ENCODE data around the gene LDB1. TPM values are rescaled to one million over a fixed set of nuclear protein-coding genes. Genes with fewer than 3 reads are reported as not detected.

The LDB1 gene
- total RNA-seq, 2 donors from 2014 or later = 44.3 to 48.6 TPM

- DNase-seq (no peak), ATAC-seq (no peak)
- intact Hi-C loops (cut with DNase I) = loop anchor here in 1 of 2 donors (5.0 kb wide), 1 partner anchor 43 kb away; no protein-coding TSS in a partner anchor
Observed at GRCh38 chr10:102115775-102116174, 4.4 kb downstream of the LDB1 start.

DNA sequence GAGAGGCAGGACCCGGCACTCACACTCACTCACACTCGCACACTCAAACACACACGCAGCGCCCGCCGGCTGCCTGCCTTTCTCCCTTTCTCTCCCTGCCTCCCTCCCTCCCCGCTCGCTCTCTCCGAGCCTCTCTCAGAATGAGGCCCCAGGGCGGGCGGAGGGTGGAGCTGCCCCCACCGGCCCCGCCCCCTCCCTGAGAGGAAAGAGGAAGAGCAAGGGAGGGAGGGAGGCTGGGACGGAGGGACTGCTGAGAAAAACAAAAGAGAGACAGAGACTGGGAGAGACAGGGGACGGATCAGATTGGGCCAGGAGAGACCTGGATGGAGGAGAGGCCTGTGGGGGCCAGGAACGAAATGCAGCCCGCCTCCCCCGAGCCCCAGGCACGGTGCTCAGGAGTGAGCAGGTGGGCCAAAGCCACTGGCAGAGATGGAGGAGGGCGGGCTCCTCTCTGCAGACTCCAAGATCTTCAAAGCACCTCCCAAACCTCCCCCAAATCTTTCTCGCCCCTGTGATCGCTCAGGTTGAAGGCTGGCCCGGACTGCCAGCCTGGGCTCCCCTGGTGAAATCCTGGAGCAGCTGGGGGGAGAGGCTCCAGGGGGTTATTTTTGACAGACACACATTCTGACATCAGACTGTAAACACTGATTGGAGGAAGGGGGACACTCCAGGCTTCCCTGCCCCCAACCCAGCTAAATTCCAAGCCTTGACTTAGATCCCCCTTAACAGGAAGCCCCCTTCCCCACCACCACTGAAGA is 5.1 kb downstream of the LDB1 start:
- ATAC-seq (peak; percentile 75 to 89), DNase-seq (peak; percentile 89)
- intact Hi-C loops (cut with DNase I) = loop anchor here in 1 of 2 donors (5.0 kb wide), 1 partner anchor 43 kb away; no protein-coding TSS in a partner anchor

DNA sequence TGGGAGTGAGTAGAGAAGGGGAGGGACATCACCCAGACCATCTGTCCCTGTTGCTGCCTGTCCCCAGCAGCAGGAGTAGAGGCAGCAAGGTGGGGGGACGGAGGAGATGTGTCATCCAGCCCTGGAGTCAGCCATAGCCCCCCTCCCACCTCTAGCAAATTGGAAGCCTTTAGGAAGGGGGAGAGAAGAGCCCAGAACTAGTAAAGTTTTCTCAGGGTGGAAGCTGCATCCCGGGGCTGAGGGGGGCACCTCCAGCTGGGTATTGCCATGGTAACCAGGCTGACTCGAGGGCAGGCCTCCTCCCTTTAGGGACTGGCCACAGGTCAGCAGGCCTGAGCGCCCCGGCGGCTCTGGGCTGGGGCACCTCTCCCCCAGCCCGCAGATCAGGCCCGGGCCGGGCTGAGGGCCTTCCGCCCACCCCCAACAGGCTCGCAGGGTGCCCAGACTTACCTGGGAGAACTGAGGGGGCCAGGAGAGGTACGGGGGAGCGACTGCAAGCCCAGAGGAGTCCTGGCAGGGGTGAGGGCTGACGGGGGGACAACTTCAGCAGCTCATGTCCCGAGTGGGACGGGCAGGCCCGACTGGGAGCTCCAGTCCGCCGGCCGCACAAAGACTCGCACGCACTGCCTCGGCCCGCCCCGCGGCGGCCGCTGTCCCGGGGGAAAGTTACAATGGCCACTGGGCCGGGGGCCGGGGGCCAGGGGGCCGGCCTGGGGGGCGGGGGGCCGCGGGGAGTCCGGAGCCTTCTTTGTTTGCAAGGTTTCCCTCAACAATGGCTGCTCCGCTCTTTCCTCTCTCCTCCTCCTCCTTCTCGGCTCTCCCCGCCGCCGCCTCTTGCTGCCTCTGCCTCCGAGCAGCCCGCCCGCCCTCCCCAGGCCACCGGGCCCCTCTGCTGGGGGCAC is 6.0 kb downstream of the LDB1 start:
- peak in 1 of 2 donors; percentile 12 for ATAC-seq
- intact Hi-C loops (cut with DNase I) = no loop called here

DNA sequence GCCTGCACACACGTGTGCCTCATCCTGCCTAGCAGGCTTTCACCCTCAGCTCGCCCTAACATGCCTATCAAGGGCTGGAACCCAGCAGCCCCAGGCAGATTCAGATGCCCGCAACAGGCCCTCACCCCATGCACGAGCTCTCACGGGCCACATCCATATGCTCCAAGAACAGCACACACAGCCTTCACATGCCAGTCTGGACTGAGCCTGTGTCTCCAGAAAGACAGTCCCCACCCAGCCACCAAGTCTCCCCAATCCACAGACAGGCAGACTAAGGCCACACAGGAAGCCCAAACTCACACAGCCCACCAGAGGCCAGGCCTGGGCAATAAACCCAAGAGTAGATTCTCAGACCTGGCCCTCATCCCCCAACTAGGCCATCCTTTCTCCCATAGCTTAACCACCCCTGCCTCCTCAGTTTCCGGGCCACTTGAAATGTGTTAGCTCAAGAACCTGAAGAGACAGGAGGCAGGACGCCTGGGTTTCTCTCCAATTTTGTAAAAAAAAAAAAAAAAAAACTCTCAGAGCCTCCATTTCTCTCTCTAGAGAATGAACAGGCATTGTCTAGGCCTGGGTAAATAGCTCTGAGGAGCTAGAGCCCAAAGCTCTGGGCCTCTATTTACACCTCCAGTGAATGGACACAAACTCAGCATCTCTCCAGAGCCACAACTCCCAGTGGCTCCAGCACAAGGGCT is 6.8 kb downstream of the LDB1 start:
- intact Hi-C loops (cut with DNase I) = no loop called here
- ATAC-seq (no peak), DNase-seq (no peak)

More for the DNA sequence above, 6.0 kb downstream of the LDB1 start:
- DNase-seq = peak; percentile 33

DNA sequence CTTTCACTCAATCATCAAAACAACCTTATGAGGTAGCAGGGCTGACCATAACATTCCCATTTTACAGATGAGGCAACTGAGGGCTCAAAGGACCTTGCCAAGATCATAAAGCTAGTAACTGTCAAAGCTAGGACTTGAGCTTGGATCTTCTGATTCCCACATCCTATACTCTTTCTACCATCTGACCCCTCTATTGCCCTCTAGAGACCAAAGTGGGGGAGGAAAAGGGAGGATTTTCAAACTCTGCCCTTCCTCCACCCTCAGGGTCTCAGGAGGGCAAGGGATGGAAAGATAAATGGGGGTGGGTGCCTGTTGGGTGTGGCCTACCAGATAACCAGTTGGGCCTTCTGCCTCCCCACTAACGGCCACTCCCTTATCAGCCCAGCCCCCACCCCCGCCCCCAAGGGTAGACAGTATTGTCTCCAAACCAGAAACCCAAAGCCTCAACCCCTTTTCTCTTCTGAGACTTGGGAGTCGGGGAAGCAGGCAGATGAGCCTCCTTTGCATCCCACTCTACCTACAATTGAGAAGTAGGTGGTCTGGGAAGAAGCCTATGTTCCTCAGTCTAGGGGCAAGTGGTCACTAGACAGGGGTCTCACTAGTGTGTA is 7.9 kb downstream of the LDB1 start:
- intact Hi-C loops (cut with DNase I) = no loop called here
- ATAC-seq = no peak
- DNase-seq = no peak

DNA sequence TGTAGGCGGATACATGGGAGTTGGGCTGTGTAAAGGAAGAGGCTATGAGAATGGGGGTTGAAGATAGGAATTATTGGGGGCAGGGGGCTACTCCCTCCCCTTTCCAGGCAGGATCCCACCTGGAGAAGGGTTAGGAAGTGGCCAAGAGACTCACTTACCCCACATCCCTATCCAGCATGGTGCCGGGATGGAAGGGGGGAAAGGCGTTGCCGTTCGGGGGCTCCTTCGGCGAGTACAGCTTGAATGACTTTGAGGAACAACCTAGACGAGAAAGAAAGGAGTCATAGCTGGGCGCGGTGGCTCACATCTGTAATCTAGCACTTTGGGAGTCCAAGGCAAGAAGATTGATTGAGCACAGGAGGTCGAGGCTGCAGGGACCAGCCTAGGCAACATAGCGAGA is 8.9 kb downstream of the LDB1 start:
- DNase-seq = no peak
- intact Hi-C loops (cut with DNase I) = no loop called here
- ATAC-seq = no peak

GRCh38 chr10:102109166-102110116 is 10.7 kb downstream of the LDB1 start:
- intact Hi-C loops (cut with DNase I) = no loop called here
- DNase-seq (no peak), ATAC-seq (no peak)

DNA sequence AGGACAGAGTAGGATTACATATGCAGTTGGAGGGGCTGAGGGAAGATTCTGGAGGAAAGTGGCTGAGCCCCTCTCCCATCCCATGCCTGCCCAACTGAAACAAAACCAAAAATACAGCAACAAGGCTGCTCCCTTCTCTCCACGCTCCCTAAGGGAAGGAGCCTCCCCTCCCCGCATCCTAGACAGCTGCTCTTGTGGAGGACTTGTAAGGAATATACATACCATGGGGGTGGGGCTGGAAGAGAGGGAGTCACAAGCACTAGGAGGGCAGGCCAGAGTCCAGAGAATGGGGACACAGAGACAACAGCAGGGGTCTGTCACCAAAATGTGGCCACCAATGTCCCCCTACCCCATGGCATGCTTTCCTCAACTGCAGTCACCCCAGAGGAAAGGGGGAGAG is 13.2 kb downstream of the LDB1 start:
- intact Hi-C loops (cut with DNase I) = no loop called here
- ATAC-seq = no peak

DNA sequence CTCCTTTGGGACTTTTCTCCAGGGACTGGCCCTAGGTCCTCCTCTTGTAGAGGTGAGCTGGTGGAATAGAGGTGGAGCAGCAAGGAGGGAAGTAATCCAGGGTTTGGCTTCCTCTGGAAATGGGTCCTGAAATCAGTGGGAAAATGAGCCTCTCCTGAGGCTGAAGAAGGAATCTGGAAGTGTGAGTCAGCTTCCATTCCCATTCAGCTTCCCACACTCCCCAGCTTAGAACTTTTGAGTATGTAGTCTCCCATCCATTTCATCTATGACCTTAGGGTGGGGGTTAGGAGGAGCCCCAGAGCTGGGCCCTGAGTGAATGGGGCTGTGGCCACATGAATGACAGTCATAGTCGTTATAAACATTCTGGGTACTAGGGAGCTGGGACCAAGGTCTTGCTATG is 17.7 kb downstream of the LDB1 start:
- intact Hi-C loops (cut with DNase I) = no loop called here
- DNase-seq (no peak), ATAC-seq (no peak)

More for the DNA sequence above, 13.2 kb downstream of the LDB1 start:
- no peak for DNase-seq

GRCh38 chr10:102101152-102101551 is 19.0 kb downstream of the LDB1 start:
- intact Hi-C loops (cut with DNase I) = no loop called here
- DNase-seq (no peak), ATAC-seq (no peak)

DNA sequence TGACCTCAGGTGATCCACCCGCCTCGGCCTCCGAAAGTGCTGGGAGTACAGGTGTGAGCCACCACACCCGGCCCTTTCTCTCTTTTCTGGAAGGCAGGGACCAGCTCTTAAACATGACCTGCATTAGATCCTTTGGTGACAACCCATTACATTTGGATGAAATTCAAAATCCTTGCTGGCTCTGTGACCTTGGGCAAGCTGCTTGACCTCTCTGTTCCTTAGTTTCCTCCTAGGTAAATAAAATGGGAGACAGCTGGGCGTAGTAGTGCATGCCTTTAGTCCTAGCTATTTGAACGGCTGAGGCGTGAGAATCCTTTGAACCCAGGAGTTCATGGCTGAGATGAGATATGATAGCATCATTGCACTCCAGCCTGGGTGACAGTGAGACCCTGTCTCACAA is 23.7 kb downstream of the LDB1 start:
- no peak for ATAC-seq
- no peak for DNase-seq
- intact Hi-C loops (cut with DNase I) = no loop called here

- DNase-seq (no peak), ATAC-seq (peak in 1 of 2 donors; percentile 55)
- intact Hi-C loops (cut with DNase I) = no loop called here
Observed at GRCh38 chr10:102090772-102091171, 29.4 kb downstream of the LDB1 start.

GRCh38 chr10:102086196-102086595 is 34.0 kb downstream of the LDB1 start:
- no peak for DNase-seq
- intact Hi-C loops (cut with DNase I) = no loop called here
- no peak for ATAC-seq

DNA sequence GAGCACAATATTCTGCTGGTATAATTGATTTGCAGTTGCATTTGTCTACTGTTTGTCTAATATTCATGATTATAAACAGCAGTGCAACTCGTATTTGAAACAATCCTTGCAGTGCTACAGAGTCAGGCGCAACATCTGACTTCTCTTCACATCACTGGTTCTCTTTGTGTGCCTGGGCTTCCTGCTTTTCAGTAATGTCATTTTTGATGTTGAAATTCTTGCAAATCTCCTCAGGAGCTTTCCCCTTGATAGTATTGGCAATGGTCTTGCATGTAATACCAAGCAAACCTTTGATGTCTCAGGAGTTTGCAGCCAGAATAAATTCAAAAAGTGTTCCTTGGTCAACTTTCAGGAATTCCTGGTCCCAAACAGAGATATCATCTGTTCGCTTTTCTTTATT is 34.8 kb downstream of the LDB1 start:
- ATAC-seq = no peak
- intact Hi-C loops (cut with DNase I) = no loop called here

GRCh38 chr10:102083541-102083940 is 36.6 kb downstream of the LDB1 start:
- intact Hi-C loops (cut with DNase I) = no loop called here
- no peak for ATAC-seq
- no peak for DNase-seq

More for the DNA sequence above, 34.8 kb downstream of the LDB1 start:
- DNase-seq = no peak

DNA sequence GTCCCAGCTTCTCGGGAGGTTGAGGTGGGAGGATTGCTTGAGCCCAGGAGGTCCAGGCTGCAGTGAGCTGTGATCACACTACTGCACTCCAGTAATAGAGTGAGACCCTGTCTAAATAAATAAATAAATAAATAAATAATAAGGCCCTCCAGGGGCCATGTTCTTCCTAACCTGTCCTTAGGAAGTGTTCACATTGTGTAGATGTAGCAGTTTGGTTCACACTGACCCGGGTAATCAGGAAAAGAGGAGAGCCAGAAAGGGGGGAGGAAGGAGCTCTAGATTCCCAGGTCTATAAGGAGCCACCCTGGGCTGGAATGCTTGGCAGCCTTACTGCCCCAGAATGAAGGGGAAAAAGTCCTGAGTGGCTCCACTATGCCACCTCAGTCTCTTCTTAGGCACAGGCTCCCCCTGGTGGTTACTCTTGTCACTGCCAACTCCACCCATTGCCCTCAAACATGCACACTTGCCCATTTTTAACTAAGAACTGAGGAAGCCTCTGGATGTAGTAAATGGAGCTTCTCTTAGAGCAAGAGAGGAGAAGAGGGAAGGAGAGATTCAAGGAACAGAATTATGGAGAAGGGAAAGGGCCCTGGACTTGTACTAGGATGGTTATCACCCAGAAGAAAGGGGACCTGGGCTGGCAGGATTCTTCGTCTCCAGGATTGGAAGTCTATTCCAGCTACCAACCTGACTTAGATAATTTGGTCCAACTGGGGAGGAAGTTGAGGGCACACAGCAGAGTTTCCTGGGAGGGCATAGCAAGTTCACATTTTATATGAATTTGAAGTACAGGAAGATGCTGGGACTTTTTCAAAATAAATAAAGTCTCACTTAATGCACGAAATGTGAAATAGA is 47.3 kb downstream of the LDB1 start:
- intact Hi-C loops (cut with DNase I) = loop anchor here in 1 of 2 donors (5.0 kb wide), 2 partner anchors 44 to 236 kb away; no protein-coding TSS in a partner anchor
- ATAC-seq (peak; percentile 86 to 88), DNase-seq (peak; percentile 82)

DNA sequence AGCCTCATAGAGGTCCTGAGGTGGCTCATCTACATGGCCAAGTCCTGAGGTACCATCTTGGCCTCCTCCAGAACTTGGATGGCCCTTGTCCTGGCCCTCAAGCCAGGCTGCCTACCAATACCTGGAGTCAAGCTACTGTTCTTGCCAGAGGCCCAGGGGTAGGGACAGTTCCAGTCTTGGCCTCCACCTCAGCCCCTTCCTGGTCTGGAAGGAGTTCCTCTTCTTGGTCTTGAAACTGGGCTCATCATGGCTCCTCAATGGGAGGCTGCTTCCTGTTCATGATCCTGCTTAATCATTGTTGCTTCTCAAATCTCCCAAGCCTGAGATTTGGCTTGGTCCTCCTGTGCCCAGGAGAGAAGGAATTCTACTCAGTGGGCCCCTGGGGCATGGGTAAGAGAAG is 51.1 kb downstream of the LDB1 start:
- ATAC-seq (no peak), DNase-seq (no peak)
- intact Hi-C loops (cut with DNase I) = loop anchor here in 1 of 2 donors (10.0 kb wide), 1 partner anchor 464 kb away; no protein-coding TSS in a partner anchor

Measured in left cardiac atrium (tissue), 4 donors.